ENCODE measurements around the gene CACUL1. TPM values are rescaled to one million over a fixed set of nuclear protein-coding genes. Genes with fewer than 3 reads are reported as not detected.

CACUL1 gene
- total RNA-seq, 2 experiments from 2014 or later: 27.5 to 27.6 TPM

DNA sequence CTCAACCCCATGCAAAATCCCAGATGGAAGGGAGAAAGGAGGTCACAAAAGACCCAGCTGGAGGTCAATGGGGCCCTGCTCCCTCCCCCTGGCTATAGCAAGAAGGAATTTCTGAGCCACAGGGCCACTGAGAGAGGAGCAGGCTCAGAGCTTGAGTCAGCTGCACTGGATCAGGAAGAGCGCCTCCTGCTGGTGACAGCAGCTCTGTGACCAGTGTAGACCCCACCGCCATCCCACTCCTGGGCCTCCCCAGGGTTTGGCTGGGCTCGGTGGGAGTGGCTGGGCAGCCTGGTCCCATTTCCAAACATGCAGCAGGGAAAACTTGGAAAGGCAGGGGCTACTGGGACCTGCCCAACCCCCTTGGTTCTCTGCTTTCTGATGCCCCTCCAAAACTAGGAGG, 127.8 kb downstream of the CACUL1 start:
- peaks cover 4% of the 10 kb centered on the region for H3K4me1 Mint-ChIP-seq
- no peak for DNase-seq
- ChIA-PET CTCF (interaction anchor here (0.6 to 0.9 kb wide), 4 partner anchors 9 to 142 kb away, joined by 3 to 5 read pairs (median 3); no protein-coding TSS in a partner anchor), POLR2A (no interaction called here)
- H3K27ac Mint-ChIP-seq: no peak overlapping the region
- H3K36me3 Mint-ChIP-seq (ENCODE audit: low read depth): no peaks in the 10 kb centered on the region
- peaks cover 5% of the 10 kb centered on the region for H3K27me3 Mint-ChIP-seq
- no peak overlapping the region for H3K4me3 Mint-ChIP-seq
- H3K9me3 Mint-ChIP-seq: no peaks in the 10 kb centered on the region

Other genes with a start within 250 kb of the CACUL1 start
- not detected for gene PRLHR, start 159.3 kb downstream of the CACUL1 start, total RNA-seq